NT2/D1 (cell line): ENCODE results near the gene LRRC3C.

ENCODE experiments used
- YY1 ChIP-seq: IDR thresholded peaks from 2 replicates; pipeline ENCODE4 v1.6.1; 2011; ENCODE audit not compliant: insufficient read length, insufficient read depth
- ZNF274 ChIP-seq: IDR thresholded peaks from 2 replicates; pipeline ENCODE4 v1.6.1; 2011; ENCODE audit warnings: mild to moderate bottlenecking, low read depth, low read length

- TF ChIP-seq ZNF274: no peak
- TF ChIP-seq YY1: no peak
Observed at GRCh38 chr17:39923230-39923629, 4.3 kb upstream of the LRRC3C start.
